Bronchial epithelial cell (primary cell): ENCODE data around the gene RNF224. TPM values are rescaled to one million over a fixed set of nuclear protein-coding genes. Genes with fewer than 3 reads are reported as not detected.
A peak's percentile ranks its signal among the peaks of the same experiment; 100 is the strongest.

Experiments
- DNase-seq: peaks from one replicate; pipeline ENCODE4 v3.0.0-alpha.2; 2010; ENCODE audit warnings: low read depth
- FAIRE-seq: peaks from 2 replicates; lab custom pipeline; 2011; peaks lifted over from hg19 to GRCh38; lab: Jason Lieb, UNC
- H3K27me3 ChIP-seq: 2 replicates; pipeline ENCODE4 v1.5.1; 2011; ENCODE audit warnings: low read length; ENCODE audit not compliant: control insufficient read depth, insufficient read depth
- H3K36me3 ChIP-seq: 2 replicates; pipeline ENCODE4 v1.5.1; 2011; ENCODE audit warnings: low read length; ENCODE audit not compliant: control insufficient read depth, insufficient read depth
- H3K4me3 ChIP-seq: 2 replicates; pipeline ENCODE4 v1.5.1; 2011; ENCODE audit warnings: mild to moderate bottlenecking, low read depth, low read length, control low read depth
- total RNA-seq: library from RNA; depleted of rRNA; stranded (reverse); fragments of >200 nt; gene quantifications from 2 replicates; pipeline ENCODE4 v1.2.1, GENCODE V29; 2014
- TF ChIP-seq, protein P1 (sequence below): IDR thresholded peaks from 2 replicates; pipeline ENCODE4 v1.5.1; 2011; ENCODE audit warnings: mild to moderate bottlenecking, moderate library complexity, low read length, control low read depth, inconsistent platforms; ENCODE audit not compliant: insufficient read depth, severe bottlenecking

RNF224 gene
- total RNA-seq, 1 donor from 2014 or later: under 0.01 TPM

DNA sequence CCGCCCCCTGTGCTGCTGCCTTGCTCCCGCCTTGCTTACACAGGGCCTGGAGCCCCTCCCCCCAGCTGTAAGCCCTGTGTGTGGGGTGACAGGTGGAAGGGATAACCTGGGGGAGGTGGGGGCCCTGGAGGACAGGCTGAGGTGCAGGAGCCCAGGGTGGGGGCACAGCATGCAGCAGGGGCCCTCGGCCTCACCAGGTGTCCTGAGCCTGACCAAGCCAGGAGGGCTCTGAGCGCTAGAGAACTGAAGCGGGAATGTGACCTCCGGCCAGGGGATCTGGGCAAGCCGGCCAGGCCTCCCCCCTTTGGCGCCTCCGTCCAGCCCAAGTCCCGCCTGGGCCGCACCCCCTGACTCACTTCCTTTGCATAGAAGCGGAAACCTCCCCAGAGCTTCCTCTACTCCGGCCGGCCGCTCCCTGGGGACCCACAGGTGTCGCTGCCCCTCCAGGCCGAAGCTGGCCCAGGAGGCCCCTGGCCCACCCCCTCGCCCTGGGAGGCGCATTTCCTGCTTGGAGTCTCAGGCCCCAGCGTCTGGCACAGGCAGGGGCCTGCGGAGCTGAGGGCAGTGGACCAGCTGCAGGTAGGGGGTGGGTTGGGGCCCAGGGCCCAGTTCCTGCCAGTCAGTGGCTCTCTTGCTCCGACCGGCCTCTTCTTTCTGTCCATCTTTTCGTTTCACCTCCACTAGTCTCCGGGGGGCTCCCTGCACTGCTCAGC lies 50.2 kb downstream of the RNF224 start, which contains the start of gene TOR4A:
TOR4A (plus strand) TSS at position 398 of the 713 bp plus-strand sequence. CDS start 964 bp downstream, outside the sequence.
- Histone ChIP-seq H3K36me3 (peaks cover 22% of the 10 kb centered on the region), H3K27me3 (no peaks in the 10 kb centered on the region), H3K4me3 (peak within 1 kb of the TSS; percentile 82)
- no peak for FAIRE-seq
- TF ChIP-seq, protein P1, sequence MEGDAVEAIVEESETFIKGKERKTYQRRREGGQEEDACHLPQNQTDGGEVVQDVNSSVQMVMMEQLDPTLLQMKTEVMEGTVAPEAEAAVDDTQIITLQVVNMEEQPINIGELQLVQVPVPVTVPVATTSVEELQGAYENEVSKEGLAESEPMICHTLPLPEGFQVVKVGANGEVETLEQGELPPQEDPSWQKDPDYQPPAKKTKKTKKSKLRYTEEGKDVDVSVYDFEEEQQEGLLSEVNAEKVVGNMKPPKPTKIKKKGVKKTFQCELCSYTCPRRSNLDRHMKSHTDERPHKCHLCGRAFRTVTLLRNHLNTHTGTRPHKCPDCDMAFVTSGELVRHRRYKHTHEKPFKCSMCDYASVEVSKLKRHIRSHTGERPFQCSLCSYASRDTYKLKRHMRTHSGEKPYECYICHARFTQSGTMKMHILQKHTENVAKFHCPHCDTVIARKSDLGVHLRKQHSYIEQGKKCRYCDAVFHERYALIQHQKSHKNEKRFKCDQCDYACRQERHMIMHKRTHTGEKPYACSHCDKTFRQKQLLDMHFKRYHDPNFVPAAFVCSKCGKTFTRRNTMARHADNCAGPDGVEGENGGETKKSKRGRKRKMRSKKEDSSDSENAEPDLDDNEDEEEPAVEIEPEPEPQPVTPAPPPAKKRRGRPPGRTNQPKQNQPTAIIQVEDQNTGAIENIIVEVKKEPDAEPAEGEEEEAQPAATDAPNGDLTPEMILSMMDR: peak; percentile 45
- peak; percentile 69 for DNase-seq

GRCh38 chr9:137278061-137278701 lies 50.9 kb downstream of the RNF224 start:
- FAIRE-seq: no peak
- TF ChIP-seq, protein P1: no peak
- Histone ChIP-seq H3K4me3 (peak overlapping the region; percentile 82), H3K27me3 (no peaks in the 10 kb centered on the region), H3K36me3 (peaks cover 21% of the 10 kb centered on the region)
- DNase-seq: no peak

Other genes starting within 250 kb of the RNF224 start
- gene PTGDS, start 250.0 kb upstream of the RNF224 start, total RNA-seq: 0.26 TPM in 2 replicates
- not detected in 2 replicates for gene LCNL1, start 244.5 kb upstream of the RNF224 start, total RNA-seq
- 10.0 and 11.5 TPM in 2 replicates for gene PAXX, start 235.1 kb upstream of the RNF224 start, total RNA-seq
- 2.1 and 28.8 TPM in 2 replicates for gene CLIC3, start 230.9 kb upstream of the RNF224 start, total RNA-seq
- 5.5 and 9.9 TPM in 2 replicates for gene ABCA2, start 199.3 kb upstream of the RNF224 start, total RNA-seq
- not detected in 2 replicates for gene FUT7, start 195.4 kb upstream of the RNF224 start, total RNA-seq
- 5.5 and 10.5 TPM in 2 replicates for gene NPDC1, start 181.3 kb upstream of the RNF224 start, total RNA-seq
- gene ENTPD2, start 173.4 kb upstream of the RNF224 start, total RNA-seq: 0.79 and 1.2 TPM in 2 replicates
- gene SAPCD2, start 156.9 kb upstream of the RNF224 start, total RNA-seq: 0.26 and 1.2 TPM in 2 replicates
- gene UAP1L1, start 150.0 kb upstream of the RNF224 start, total RNA-seq: 2.0 and 3.2 TPM in 2 replicates
- 58.2 and 65.3 TPM in 2 replicates for gene MAN1B1, start 140.5 kb upstream of the RNF224 start, total RNA-seq
- 45.1 and 66.6 TPM in 2 replicates for gene DPP7, start 112.8 kb upstream of the RNF224 start, total RNA-seq
- 0.26 and 0.53 TPM in 2 replicates for gene GRIN1, start 88.3 kb upstream of the RNF224 start, total RNA-seq
- 0.26 and 2.0 TPM in 2 replicates for gene LRRC26, start 57.5 kb upstream of the RNF224 start, total RNA-seq
- not detected in 2 replicates for gene TMEM210, start 55.4 kb upstream of the RNF224 start, total RNA-seq
- 20.5 and 23.2 TPM in 2 replicates for gene ANAPC2, start 38.9 kb upstream of the RNF224 start, total RNA-seq
- 97.9 and 127 TPM in 2 replicates for gene SSNA1, start 38.8 kb upstream of the RNF224 start, total RNA-seq
- 3.2 and 4.5 TPM in 2 replicates for gene TPRN, start 26.8 kb upstream of the RNF224 start, total RNA-seq
- gene TMEM203, start 21.9 kb upstream of the RNF224 start, total RNA-seq: 38.0 and 39.2 TPM in 2 replicates
- gene NDOR1, start 21.8 kb upstream of the RNF224 start, total RNA-seq: 2.6 and 3.6 TPM in 2 replicates
- 0.38 TPM in 1 of 2 replicates, not detected in the other for gene RNF208, start 5.3 kb upstream of the RNF224 start, total RNA-seq
- 3.9 and 23.2 TPM in 2 replicates for gene CYSRT1, start 2.3 kb upstream of the RNF224 start, total RNA-seq
- not detected in 2 replicates for gene SLC34A3, start 3.4 kb downstream of the RNF224 start, total RNA-seq
- gene TUBB4B, start 13.8 kb downstream of the RNF224 start, total RNA-seq: 82.7 and 193 TPM in 2 replicates
- gene STPG3, start 23.8 kb downstream of the RNF224 start, total RNA-seq: not detected in 2 replicates
- 59.8 and 67.9 TPM in 2 replicates for gene NELFB, start 27.8 kb downstream of the RNF224 start, total RNA-seq
- gene TOR4A, start 50.2 kb downstream of the RNF224 start, total RNA-seq: 18.7 and 25.0 TPM in 2 replicates
- gene NRARP, start 74.8 kb downstream of the RNF224 start, total RNA-seq: 3.4 and 14.5 TPM in 2 replicates
- gene EXD3, start 195.7 kb downstream of the RNF224 start, total RNA-seq: 10.8 and 12.2 TPM in 2 replicates
- gene NOXA1, start 195.9 kb downstream of the RNF224 start, total RNA-seq: 0.53 and 2.3 TPM in 2 replicates
- gene ENTPD8, start 213.9 kb downstream of the RNF224 start, total RNA-seq: not detected in 2 replicates
- 15.1 and 17.9 TPM in 2 replicates for gene NSMF, start 231.8 kb downstream of the RNF224 start, total RNA-seq